SK-N-SH (cell line): ENCODE measurements around the gene HSD17B7.

Experiments
- CTCF ChIP-seq: fragments of 200-600 bp; sonication (generic); IDR thresholded peaks from 2 replicates; pipeline ENCODE4 v1.6.1; 2017; ENCODE audit warnings: antibody characterized with exemption, mild to moderate bottlenecking, moderate library complexity
- ELF1 ChIP-seq: IDR thresholded peaks from 2 replicates; pipeline ENCODE4 v1.4.0; 2012
- GABPA ChIP-seq: IDR thresholded peaks from 2 replicates; pipeline ENCODE4 v1.4.0; 2012; ENCODE audit warnings: low read depth, mild to moderate bottlenecking
- JUND ChIP-seq: IDR thresholded peaks from 2 replicates; pipeline ENCODE4 v1.4.0; 2012
- MAX ChIP-seq: IDR thresholded peaks from 2 replicates; pipeline ENCODE4 v1.4.0; 2012; ENCODE audit warnings: low read depth
- POLR2AphosphoS5 ChIP-seq: IDR thresholded peaks from 2 replicates; pipeline ENCODE4 v1.6.1; 2012; ENCODE audit warnings: low read depth, low read length
- RAD21 ChIP-seq: IDR thresholded peaks from 2 replicates; pipeline ENCODE4 v1.6.1; 2012; ENCODE audit warnings: mild to moderate bottlenecking, low read length
- RCOR1 ChIP-seq: fragments of 150-350 bp; IDR thresholded peaks from 2 replicates; pipeline ENCODE4 v1.6.1; 2017; ENCODE audit warnings: antibody characterized with exemption, low read length
- SIN3A ChIP-seq: IDR thresholded peaks from 2 replicates; pipeline ENCODE4 v1.6.1; 2012; ENCODE audit warnings: low read depth, mild to moderate bottlenecking, low read length, moderate library complexity, borderline replicate concordance
- TAF1 ChIP-seq: IDR thresholded peaks from 2 replicates; pipeline ENCODE4 v1.6.1; 2012; ENCODE audit warnings: low read depth, mild to moderate bottlenecking, low read length, moderate library complexity, borderline replicate concordance
- ZBTB33 ChIP-seq: IDR thresholded peaks from 2 replicates; pipeline ENCODE4 v1.4.0; 2012; ENCODE audit warnings: low read depth, borderline replicate concordance
- TF ChIP-seq, protein P1 (sequence below): IDR thresholded peaks from 2 replicates; pipeline ENCODE4 v1.6.1; 2012; ENCODE audit warnings: mild to moderate bottlenecking, low read depth, low read length, moderate library complexity

- TF ChIP-seq CTCF: no peak
- no peak for TF ChIP-seq GABPA
- no peak for TF ChIP-seq TAF1
- no peak for TF ChIP-seq ZBTB33
- TF ChIP-seq JUND: no peak
- TF ChIP-seq ELF1: no peak
- TF ChIP-seq RCOR1: no peak
- TF ChIP-seq, protein P1, sequence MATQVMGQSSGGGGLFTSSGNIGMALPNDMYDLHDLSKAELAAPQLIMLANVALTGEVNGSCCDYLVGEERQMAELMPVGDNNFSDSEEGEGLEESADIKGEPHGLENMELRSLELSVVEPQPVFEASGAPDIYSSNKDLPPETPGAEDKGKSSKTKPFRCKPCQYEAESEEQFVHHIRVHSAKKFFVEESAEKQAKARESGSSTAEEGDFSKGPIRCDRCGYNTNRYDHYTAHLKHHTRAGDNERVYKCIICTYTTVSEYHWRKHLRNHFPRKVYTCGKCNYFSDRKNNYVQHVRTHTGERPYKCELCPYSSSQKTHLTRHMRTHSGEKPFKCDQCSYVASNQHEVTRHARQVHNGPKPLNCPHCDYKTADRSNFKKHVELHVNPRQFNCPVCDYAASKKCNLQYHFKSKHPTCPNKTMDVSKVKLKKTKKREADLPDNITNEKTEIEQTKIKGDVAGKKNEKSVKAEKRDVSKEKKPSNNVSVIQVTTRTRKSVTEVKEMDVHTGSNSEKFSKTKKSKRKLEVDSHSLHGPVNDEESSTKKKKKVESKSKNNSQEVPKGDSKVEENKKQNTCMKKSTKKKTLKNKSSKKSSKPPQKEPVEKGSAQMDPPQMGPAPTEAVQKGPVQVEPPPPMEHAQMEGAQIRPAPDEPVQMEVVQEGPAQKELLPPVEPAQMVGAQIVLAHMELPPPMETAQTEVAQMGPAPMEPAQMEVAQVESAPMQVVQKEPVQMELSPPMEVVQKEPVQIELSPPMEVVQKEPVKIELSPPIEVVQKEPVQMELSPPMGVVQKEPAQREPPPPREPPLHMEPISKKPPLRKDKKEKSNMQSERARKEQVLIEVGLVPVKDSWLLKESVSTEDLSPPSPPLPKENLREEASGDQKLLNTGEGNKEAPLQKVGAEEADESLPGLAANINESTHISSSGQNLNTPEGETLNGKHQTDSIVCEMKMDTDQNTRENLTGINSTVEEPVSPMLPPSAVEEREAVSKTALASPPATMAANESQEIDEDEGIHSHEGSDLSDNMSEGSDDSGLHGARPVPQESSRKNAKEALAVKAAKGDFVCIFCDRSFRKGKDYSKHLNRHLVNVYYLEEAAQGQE: no peak
- no peak for TF ChIP-seq POLR2AphosphoS5
- TF ChIP-seq MAX: no peak
- TF ChIP-seq SIN3A: no peak
- no peak for TF ChIP-seq RAD21
These were observed 33.0 kb upstream of the HSD17B7 start for GRCh38 chr1:162757476-162757875.
